Left renal cortex interstitium (tissue), 4 donors: ENCODE data around the gene GPR63. TPM values are rescaled to one million over a fixed set of nuclear protein-coding genes. Genes with fewer than 3 reads are reported as not detected.
"Not testable (repeated sequence)": the region's sequence is repeated elsewhere in the genome, so short reads cannot be mapped to it uniquely, and the experiment has no call there.

ENCODE experiments used
- DNase-seq, 4 donors: peaks; one replicate each; pipeline ENCODE4 v3.0.0-alpha.2; 2013; ENCODE audit warnings: low read depth in 4 of 4, low spot score in 2 of 4, missing footprints in 1 of 4
- polyA plus RNA-seq, 4 donors: library from polyadenylated mRNA; unstranded; fragments of 120-200 nt; gene quantifications; one replicate each; pipeline ENCODE4 v1.2.1, GENCODE V29; 2013; ENCODE audit not compliant: insufficient read length in 4 of 4

Gene GPR63, protein sequence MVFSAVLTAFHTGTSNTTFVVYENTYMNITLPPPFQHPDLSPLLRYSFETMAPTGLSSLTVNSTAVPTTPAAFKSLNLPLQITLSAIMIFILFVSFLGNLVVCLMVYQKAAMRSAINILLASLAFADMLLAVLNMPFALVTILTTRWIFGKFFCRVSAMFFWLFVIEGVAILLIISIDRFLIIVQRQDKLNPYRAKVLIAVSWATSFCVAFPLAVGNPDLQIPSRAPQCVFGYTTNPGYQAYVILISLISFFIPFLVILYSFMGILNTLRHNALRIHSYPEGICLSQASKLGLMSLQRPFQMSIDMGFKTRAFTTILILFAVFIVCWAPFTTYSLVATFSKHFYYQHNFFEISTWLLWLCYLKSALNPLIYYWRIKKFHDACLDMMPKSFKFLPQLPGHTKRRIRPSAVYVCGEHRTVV
- polyA plus RNA-seq, result 1 to 10 TPM; 2.6 to 4.5 (median 3.1) TPM

DNA sequence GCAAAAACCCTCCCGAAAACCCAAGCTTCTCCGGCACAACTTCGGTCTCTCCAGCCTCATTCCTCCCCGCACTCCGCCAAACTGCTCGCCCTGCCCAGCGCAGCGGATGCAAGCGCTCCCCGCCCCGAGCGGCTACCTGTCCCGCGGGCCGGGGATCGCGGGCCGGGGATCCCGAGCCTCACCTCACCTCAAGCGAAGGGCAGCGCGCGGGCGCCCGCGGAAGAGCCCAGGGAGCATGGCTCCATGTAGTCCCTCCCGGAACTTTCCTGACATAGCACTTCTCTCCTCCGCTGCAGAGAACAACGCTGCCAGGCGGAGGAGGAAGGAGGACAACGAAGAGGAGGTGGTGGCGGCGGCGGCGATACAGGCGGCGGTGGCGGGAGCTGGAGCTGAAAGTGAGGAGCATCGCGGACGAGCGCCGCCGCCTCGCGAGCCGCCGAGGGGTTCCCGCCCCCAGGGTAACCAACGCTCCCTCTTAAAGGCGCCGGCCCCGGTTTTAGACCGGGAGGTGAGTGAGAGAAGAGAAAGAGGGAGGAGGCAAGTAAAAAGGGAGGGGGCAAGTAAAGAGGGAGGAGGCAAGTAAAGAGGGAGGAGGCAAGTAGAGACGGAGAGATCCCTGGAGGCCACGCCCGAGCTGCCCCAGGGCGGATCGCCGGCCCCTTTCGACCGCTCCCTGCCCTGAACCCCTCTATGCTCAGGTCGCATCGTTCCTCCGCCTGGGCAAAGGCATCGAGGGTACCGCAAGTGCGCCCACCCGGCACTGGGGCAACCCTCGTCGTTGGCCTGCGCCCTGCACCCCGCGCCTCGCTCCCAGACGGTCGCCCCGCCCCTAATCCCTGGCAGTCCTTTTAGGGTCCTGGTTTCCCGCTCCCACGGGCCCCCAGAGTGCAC is at the start of gene GPR63:
Gene GPR63, minus strand, starts transcription at position 397 of the 891 bp plus-strand sequence. CDS start 37,746 bp downstream, outside the sequence.
- DNase-seq, result peak; percentile 26 to 50 (median 46)

DNA sequence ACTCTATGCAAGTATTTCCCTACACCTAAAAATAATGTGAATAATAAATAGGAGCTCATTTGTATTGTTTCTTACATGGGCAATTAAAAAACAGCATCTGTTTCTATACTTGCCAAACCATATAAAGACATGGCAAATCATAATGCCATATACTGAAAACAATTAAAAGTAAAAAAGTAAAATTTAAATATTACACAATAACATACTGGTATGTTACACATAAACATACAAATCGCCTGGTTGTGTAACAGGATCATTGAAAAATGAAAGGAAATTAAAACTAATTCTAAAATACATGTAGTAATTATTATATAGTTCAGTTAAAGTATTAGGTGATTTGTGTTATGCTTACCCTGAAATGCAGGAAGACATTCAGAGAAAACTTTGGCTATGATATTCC is 49.2 kb upstream of the GPR63 start:
- no peak for DNase-seq

DNA sequence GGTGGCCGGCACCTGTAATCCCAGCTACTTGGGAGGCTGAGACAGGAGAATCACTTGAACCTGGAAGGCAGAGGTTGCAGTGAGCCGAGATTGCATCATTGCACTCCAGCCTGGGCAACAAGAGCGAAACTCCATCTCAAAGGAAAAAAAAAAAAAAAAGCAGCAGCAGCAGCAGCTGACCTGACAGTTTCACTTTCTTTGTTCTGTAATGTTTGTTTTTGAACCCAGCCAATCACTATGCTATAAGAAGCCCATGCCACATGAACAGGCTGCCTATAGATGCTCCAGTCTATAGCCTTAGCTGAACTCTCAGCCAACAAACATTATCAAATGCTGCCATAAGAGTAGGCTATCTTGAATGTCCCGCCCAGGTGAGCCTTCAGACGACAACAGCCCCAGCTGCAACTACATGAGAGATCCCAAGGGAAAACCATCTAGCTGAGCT is 47.9 kb upstream of the GPR63 start:
- DNase-seq, result not testable (repeated sequence)

DNA sequence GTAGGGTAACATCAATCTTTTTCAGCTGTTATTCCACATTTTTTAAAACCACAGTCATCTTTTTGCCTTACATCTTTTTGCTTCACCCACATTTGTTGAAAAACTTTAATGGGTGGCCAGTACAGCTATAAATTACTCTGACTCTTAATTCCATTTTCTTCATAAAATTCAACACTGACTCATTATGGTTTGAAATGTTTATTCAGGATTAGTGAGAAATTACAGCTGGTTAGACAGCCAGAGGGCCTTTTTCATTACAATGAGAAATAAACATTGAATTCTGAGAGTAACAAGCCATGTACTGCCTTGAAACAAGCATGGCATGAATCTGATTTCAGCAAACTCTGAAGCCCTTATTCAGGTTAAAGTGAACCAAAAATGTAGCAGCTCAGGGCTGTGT is 40.9 kb upstream of the GPR63 start:
- no peak for DNase-seq

DNA sequence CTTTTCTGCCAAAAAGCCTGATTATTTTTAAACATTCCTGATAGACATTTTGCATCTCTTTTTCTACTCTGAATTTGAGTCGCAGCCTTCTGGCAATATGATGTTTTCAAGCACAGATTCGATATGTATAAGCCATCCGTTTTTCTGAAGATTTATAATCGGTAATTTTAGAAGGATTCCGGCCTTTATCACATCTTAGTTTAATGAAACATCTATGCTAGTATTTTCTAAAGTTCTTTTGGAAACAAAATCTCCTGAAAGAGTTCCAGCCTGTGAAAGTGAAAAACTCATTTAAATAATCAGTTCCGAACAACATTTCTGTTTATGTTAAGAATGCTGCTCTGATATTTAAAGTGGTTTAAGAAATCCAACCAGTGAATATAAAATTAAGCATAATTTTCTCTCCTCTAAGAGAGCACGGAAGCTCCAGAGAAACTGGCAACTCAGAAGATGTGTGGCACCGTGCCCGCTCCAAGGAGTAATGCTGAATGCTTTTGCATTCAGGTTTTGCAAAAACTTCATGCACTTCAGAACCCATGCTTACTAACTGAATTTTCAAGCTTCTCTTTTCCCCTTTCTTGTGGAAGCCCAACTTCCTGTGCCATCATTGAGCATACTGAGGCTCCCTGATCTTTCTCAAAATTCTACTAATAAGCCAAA is 39.7 kb upstream of the GPR63 start:
- no peak for DNase-seq

DNA sequence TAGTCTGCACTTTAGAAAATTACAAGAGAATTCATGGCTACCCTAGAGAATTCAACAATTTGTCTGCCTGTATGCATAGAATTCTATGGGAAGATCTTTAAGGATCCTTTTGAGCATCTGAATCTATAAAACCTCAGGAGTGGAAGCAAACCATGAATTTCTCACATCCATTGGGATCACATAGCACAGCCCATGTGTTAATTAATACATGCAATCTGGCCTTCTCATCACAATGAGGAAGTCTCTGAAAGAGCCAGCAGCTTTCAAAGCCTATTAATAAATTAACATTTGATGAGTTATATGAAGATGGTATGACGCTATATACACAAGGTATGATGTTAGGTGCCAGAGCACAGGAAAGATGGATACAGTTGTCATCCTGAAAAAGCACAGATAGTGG is 35.7 kb upstream of the GPR63 start:
- no peak for DNase-seq

DNA sequence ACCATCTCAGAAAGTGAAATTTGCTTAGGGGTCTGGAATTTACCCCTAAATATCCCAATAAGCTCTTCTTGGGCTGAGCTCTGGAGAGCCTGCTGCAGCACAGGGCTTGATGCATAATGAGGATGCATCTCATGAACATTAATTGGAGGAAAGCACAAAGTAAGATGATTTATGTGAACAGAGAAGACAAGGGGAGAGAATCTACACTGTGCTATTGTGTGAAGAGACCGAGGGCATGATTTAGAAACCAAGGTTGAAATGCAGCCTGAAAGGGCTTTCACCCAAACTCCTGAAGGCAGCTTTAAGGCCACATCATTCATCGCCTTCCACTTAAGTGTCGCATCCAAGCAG is 27.8 kb upstream of the GPR63 start:
- no peak for DNase-seq

DNA sequence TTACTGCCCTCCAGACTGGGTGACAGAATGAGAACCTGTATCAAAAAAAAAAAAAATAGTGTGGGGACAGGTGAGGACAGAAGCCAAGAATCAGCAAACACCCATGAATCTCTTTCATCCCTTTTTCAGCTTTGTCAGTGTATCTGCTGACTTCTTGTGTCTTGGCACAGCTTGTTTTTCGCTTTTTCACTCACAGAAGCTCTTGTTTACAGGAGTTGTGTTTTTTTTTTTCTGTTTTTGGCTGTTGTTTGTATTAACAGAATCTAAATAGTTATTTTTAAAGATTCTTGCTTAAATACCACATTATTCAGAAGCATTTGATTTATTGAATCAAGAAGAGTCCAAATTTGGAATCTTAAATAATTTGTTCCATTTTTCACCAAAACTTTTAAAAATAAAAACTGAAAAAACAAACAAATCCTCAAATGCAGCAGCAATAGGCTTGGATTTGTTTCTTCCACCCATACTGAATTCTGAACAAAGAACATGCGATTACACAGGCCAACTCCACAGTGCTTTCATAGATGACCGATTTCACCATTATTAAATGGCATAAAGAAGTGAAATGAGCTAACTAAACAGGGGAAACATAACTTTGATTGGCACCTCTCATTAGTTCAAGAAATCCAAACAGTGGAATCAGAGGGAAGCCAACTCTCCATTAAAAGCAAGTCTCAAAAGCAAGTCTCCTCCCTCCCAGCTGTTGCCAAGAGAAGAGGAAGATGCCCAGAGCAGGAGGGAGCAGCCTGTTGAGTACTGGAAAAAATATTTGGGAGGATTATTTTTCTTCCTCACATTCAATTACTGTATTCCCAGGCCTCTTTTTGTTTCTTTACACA is 27.2 kb upstream of the GPR63 start:
- DNase-seq, result no peak

DNA sequence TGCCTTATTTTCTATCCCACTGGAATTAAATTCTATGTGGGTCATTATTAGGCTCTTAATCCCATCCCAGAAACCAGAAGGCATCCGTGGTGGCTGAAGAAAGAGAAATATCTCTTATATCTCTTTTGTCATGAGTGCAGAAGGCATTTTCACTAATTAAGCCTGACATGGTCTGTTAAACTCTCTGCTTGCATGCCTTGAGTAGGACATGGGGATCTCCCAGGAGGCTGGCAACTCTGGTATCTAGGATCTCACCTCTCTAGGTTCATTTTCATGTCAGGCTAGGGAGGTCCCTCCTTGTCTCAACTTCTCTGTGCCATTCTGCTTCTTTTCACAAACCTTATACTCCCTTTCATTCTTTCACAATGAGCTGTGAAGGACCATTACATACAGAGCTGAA is 25.3 kb upstream of the GPR63 start:
- no peak for DNase-seq

DNA sequence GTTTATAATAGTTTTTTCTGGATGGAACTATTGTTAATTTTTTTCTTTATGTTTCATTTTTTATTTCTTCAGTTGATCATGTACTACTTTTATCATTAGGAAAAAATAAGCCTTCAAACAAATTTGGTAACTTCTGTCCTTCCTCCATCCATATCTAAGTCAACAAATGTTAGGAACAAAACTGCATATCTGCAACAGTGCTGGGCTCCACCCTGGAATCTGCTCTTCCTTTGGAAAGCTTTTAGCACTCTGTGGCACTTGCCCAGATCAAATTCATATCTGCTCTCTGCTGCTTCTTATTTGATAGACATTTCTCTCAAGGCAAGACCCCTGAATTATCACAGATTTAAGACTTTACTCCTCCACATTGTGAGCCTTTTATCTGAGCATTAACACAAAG is 24.3 kb upstream of the GPR63 start:
- no peak for DNase-seq

DNA sequence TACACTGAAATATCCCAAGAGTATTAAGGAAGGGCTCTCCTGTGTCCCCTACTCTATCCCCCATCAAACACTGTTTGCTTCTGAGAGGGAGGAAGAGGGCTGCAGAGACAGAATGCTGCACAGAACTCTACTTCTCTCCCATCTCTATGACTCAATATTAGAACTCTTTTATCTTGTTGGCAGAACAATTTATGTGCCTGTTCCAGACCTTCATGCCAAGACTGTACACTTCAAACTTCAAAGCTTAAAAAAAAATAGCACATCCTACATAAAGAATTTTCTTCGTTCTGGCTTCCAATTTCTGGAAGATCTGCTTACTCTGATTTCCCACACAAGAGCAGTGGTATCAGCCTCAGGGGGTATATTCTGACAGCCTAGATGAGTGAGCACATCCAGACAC is 19.6 kb upstream of the GPR63 start:
- no peak for DNase-seq

DNA sequence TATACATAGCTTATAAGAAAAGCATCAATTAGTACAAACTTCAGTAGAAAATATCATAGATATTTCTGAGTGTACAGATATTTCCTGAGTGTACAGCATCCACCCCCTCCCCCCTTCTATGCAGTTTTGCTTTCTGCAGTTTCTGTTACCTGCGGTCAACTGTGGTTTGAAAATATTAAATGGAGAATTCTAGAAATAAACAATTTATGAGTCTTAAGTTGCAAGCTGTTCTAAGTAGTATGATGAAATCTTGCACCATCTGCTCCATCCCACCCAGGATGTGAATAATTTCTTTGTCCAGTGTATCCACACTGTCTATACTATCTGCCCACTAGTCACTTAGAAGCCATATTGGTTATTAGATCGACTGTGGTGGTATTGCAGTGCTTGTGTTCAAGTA is 15.8 kb upstream of the GPR63 start:
- no peak for DNase-seq

DNA sequence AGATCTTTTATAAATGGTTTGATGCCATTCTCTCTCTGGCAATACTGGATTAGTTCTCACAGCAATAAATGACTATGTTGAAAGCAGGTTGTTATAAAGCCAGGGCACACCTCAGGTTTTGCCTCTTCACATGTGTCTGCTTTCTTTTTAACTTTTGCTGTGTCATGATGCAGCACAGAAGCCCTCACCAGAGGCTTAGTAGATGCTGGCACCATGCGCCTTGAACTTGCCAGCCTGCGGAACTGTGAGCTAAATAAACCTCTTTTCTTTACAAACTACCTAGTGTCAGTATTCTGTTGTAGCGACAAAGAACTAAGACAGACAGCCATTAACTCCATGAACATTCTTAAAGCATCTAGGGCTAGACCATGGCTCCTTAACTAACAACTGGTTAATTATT is 15.3 kb upstream of the GPR63 start:
- DNase-seq, result no peak

DNA sequence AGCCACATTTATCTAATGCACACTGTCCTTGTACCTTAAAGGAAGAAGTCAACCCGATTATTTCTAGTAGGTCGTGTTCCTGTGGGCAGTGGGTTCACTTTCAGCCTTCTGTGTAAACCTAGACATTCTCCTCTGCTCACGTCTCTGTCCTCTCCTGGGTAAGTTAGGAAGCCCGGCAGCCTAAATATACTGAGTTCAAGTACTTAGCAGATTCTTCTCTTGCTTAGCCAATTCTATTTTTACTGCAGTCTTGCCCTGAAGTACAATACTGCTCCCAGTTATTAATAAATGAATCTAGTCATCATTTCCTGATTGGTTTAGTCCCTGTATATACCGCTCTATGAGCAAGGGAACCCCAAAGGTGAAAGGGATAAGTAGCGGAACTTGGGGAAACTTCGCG is 14.6 kb upstream of the GPR63 start:
- no peak for DNase-seq

DNA sequence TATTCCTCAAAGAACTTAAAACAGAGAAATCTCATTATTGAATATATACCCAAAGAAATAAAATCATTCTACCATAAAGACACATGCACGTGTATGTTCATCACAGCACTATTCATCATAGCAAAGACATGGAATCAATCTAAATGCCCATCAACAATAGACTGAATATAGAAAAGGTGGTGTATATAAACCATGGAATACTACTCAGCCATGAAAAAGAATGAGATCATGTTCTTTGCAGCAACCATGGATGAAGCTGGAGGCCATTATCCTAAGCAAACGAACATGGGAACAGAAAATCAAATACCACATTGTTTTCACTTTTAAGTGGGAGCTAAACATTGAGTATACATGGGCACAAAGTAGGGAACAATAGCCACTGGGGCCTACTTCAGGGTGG is 12.3 kb upstream of the GPR63 start:
- DNase-seq, result no peak

DNA sequence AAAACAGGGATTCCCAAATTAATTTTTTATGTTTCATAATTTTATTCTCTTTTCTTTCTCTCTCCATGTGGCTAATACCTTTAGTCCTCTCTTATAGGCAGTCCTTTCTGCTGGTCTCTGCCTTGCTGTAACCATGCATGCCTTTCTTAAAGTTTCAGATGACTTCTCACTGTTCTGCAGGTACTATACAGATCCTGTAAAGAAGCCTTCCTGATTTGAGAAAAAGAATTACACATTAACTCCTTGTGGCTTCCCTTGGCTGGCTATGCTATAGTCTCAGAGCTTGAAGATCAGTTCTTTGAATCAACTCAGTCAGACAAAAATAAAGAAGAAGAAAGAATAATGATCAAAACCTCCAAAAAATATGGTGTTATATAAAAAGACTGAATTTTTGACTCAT is 7.3 kb upstream of the GPR63 start:
- DNase-seq, result no peak

DNA sequence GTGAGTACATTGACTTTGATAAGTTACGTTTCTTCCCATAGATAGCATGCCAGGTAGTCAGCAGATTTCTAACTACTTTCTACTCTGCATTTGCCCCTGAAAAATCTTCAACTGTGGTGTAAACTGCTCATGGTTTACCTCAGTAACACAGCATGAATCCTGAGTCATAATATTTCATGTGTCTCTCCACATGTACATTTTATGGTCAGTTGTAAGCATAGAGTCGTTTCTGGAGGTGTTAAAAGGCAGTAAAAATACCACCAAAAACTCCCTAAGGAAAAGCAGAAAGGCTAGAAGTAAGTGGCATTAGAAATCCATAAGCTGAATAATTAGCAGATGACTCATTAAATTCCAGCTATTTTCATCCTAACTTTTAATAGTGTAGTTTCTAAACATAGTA is 4.1 kb upstream of the GPR63 start:
- no peak for DNase-seq

DNA sequence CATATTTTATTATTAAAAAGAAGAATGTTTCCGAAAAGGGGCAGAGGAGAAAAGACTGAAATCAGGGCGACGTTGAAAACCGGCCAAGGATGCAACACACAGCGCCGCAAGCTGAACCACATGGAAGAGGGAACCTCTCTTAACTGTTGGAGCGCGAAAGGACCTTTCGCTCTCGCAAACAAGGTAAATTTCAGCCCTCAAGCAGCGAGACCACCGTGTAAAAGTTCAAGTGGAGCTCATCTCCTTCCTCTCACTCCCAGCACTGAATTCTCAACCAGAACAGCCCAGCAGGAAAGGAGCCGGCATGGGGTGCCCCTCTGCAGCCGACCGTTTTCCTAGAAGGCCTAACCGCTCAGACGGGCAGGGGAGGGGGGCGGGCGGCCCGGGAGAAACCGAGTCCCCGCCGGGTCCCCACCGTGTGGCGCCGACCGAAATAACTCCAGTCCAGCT is 621 bp downstream of the GPR63 start:
- peak in 3 of 4 donors; percentile 34 to 52 (median 37) for DNase-seq

DNA sequence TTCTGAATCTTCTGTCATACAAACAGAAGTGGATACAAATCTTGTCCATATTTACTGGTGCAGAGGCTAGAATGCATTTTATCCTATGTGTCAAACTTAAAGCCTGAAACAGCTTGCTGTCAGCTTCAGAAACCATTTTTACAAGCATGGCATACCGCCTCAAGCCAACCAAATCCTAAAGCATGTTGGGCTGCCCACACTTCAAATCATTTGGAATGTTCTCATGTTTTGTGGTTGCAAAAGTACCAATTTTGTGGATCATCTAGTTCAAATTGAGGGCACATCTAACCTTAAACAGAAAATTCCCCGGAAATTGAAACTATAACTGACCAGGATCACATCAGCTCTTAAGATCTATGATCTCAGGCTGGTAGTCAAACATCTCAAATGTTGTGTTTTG is 3.2 kb downstream of the GPR63 start:
- DNase-seq, result no peak

DNA sequence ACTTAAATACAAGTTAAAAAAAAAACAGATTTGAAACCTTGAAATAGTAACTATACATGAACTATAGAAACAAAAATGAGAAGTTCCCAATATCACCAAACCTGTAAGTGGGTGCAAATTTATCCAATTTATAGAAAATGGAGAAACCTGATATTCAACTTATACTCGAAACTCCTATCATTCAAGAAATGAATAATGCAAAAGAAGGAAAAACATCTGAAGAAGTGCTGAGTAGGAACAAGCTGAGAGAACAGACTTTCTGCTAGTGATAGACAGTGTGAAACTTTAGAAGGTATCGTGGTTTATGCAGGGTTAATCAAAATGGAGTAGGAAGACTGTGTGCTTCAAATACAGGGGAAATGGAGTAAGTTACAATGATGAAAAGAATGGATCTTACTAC is 4.5 kb downstream of the GPR63 start:
- DNase-seq, result no peak
